Neutrophil (primary cell): Measurements from ENCODE around the gene HSPA2.

ENCODE experiments used
- H3K27ac ChIP-seq: fragments of 200-600 bp; sonication (generic); 2 replicates; pipeline ENCODE4 v1.5.1; 2016; ENCODE audit warnings: mild to moderate bottlenecking, moderate library complexity
- H3K27me3 ChIP-seq: fragments of 200-600 bp; sonication (generic); 2 replicates; pipeline ENCODE4 v1.6.0; 2016; ENCODE audit warnings: mild to moderate bottlenecking
- H3K36me3 ChIP-seq: fragments of 200-600 bp; sonication (generic); 2 replicates; pipeline ENCODE4 v1.5.1; 2017
- H3K4me1 ChIP-seq, 2 experiments: fragments of 200-600 bp in 1 of 2; sonication (generic) in 1 of 2; 1 replicate in 1 of 2; 2 replicates in 1 of 2; pipeline versions ENCODE4 v1.5.1 to v1.6.1; 2013 to 2016; ENCODE audit warnings: low read depth in 1 of 2, low read length in 1 of 2, mild to moderate bottlenecking in 1 of 2, moderate library complexity in 1 of 2; ENCODE audit not compliant: control insufficient read depth in 1 of 2, insufficient read depth in 1 of 2
- H3K4me3 ChIP-seq, 2 experiments: fragments of 200-600 bp in 1 of 2; sonication (generic) in 1 of 2; 1 replicate in 1 of 2; 2 replicates in 1 of 2; pipeline ENCODE4 v1.5.1; 2013 to 2016; ENCODE audit warnings: low read depth in 1 of 2, low read length in 1 of 2, mild to moderate bottlenecking in 1 of 2, moderate library complexity in 1 of 2
- H3K9me3 ChIP-seq: fragments of 200-600 bp; sonication (generic); 2 replicates; pipeline ENCODE4 v1.5.1; 2016
- TF ChIP-seq, protein P1 (sequence below): fragments of 200-600 bp; sonication (generic); IDR thresholded peaks from 2 replicates; pipeline ENCODE4 v1.5.1; 2016; ENCODE audit warnings: antibody characterized with exemption

HSPA2 gene

DNA sequence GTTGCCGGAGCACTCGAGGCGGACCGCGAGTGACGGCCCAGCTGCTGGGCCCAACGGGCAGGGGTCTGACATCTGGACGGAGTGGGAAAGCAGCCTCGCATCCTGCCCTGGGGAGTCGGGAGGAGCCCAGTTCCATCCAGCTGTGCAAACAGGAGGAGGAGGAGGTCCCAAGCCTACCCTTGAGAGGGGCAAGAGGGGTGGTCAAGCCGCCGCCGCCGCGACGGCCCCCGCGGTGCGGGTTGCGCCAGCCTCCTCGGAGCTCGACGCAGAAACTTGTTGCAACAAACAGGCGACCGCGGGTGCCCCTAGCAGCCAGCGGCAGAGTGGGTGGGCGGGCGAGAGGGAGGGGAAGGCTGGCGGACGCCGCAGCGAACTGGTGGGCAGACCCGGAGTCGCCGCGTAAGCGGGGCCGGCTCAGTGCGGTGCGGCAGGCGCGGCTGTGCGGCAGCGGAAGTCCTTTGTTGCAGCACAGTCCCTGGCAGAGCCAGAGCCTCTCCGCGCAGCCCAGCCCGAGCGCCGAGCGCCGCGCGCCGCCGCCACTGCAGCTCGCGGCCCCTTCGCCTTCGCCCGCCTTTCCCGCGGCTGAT is 36.1 kb upstream of the HSPA2 start, which contains the start of gene ZBTB1:
Gene ZBTB1, plus strand, starts transcription at position 461 of the 587 bp plus-strand sequence. CDS start 16,735 bp downstream, outside the sequence.
- H3K27ac ChIP-seq: peak within 1 kb of the TSS; percentile 98
- H3K4me1 ChIP-seq: peaks cover 24 to 38% of the 10 kb centered on the region in 2 experiments

DNA sequence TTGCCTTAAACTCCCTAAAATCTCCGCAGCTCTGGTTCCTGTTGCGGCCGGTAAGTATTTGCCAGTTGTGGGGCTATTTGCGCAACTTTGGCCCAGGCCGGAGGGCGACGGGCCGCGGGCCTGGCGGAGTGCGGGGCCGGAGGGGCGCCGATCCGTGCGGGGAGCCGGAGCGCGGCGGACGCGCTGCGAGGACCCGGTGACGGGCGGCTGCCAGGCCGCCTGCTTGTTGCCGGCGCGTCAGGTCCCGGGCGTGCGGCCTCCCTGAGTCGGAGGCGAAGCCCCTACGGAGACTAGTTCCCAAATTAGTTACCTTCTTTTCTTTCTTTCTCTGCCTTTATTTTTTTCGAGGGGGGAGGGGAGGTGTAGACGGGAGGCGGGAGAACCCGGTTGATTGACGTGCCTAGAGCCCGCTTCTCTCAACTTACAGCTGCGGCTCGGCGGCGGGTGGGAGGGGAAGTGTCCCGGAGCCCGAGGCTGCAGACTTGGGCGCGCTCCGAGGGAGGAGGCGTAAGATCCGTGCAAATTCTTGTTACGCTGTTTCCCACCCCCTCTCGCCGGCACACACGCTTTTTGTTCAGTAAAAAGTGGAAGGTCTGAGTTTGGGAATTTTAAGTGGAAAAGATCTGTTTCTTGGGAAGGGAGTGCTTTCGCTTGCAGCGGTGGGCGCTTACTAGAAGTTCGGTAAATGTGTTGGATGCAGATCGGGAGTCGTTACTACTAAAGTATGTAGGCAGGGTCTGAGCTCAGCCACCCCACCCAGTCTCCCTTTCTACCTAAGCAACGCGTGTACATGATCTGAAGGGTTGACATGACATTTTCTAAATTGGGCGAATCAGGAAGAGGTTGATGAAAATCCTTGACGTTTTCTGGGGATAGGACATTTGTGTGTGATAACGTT is 35.4 kb upstream of the HSPA2 start:
- Histone ChIP-seq H3K27me3 (peaks cover 22% of the 10 kb centered on the region), H3K9me3 (no peaks in the 10 kb centered on the region), H3K4me1 (peaks cover 24 to 38% of the 10 kb centered on the region in 2 experiments), H3K27ac (peak overlapping the region; percentile 98), H3K4me3 (peak overlapping the region; percentile 89 to 93), H3K36me3 (no peaks in the 10 kb centered on the region)
- TF ChIP-seq, protein P1, sequence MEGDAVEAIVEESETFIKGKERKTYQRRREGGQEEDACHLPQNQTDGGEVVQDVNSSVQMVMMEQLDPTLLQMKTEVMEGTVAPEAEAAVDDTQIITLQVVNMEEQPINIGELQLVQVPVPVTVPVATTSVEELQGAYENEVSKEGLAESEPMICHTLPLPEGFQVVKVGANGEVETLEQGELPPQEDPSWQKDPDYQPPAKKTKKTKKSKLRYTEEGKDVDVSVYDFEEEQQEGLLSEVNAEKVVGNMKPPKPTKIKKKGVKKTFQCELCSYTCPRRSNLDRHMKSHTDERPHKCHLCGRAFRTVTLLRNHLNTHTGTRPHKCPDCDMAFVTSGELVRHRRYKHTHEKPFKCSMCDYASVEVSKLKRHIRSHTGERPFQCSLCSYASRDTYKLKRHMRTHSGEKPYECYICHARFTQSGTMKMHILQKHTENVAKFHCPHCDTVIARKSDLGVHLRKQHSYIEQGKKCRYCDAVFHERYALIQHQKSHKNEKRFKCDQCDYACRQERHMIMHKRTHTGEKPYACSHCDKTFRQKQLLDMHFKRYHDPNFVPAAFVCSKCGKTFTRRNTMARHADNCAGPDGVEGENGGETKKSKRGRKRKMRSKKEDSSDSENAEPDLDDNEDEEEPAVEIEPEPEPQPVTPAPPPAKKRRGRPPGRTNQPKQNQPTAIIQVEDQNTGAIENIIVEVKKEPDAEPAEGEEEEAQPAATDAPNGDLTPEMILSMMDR: no peak

More for the DNA sequence above, 36.1 kb upstream of the HSPA2 start, which contains the start of gene ZBTB1:
- H3K27me3 ChIP-seq: peaks cover 22% of the 10 kb centered on the region
- TF ChIP-seq, protein P1: no peak
- H3K4me3 ChIP-seq: peak within 1 kb of the TSS; percentile 89 to 93
- H3K9me3 ChIP-seq: no peaks in the 10 kb centered on the region
- no peaks in the 10 kb centered on the region for H3K36me3 ChIP-seq

DNA sequence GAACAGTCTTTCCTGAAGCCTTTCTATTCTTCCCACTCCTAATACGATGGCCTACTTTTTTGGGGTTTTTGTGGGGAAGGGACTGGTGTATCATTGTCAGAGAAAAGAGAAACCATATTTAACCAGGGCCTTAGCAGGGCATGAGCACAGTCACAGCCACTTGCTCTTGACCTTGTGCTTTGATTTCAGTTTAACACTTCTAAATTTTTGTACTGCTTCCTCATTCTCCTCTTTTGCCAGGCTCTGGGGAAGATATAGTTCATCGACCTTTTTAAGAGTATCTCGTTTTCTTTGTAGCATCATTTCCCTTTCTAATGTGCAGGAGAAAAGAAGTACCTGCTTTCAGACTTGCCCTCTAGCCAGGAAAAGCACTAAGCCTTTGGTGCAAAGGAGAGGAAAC is 33.8 kb upstream of the HSPA2 start:
- Histone ChIP-seq H3K4me1 (peaks cover 35 to 52% of the 10 kb centered on the region in 2 experiments), H3K4me3 (no peak overlapping the region), H3K36me3 (no peaks in the 10 kb centered on the region), H3K27ac (peak overlapping the region; percentile 36), H3K27me3 (peaks cover 14% of the 10 kb centered on the region), H3K9me3 (no peaks in the 10 kb centered on the region)
- TF ChIP-seq, protein P1: no peak

DNA sequence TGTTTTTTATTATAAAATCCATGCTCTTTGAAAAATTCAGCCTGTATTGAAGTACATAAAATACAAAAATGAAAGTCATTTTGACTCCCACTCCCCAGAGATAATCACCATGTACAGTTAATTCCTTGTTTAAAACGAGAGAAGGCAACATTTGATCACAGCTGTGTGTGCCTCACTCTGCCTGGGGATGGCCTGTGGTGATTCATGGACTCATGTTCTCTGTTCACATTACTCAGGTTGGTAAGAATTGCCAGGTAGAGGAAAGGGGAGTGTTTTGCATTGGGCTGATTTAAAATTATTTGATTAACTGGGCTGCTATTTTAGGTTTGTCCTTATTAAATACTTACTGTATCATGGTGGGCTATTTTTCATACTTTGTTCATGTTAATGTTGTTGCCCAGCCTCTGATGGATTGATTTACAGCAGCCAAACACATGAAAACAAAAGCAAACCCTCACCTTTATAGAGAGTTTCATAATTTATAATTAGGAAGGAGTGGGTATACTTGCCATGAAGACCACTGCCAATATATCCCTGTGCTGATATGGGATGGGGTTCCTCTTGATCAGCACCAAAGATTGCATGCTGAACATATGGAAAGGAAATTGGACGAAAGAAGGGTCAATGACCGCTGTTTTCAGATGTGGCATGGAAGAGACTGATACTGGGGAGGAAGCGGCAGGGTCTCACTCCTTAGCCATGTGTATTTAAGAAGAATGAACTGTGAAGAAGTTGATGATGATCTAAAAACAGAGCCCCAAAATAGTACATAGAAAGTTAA is 33.0 kb upstream of the HSPA2 start:
- H3K4me1 ChIP-seq: peaks cover 34 to 54% of the 10 kb centered on the region in 2 experiments
- no peaks in the 10 kb centered on the region for H3K9me3 ChIP-seq
- H3K27me3 ChIP-seq: peaks cover 6% of the 10 kb centered on the region
- no peak overlapping the region for H3K27ac ChIP-seq
- no peak overlapping the region for H3K4me3 ChIP-seq
- no peaks in the 10 kb centered on the region for H3K36me3 ChIP-seq
- TF ChIP-seq, protein P1: no peak

DNA sequence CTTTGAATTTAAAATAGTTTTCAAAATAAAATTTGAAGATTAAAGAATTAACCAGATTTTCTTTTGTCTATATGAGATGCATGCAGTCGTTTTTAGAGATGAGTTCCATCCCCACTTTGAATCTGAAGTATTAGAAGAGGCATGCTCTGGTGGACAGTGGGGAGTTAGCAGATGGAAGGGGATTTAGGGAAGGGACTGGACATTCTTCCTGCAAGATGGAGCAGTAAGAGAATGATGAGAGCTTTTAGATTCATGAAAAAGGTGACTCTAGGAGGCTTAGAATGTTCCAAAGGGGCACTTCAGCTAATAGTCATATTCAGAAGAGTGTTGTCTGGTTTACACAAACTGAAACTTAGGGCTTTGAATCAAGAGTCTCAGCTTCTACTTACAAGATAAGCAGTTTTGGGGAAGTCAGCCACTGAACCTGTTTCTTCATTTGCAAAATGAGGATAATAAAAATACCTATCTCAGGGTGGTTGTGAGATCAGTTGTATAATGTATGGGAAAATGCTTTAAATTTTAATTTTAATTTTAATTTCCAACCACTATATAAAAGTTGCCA is 32.2 kb upstream of the HSPA2 start:
- peaks cover 27 to 47% of the 10 kb centered on the region in 2 experiments for H3K4me1 ChIP-seq
- TF ChIP-seq, protein P1: no peak
- no peaks in the 10 kb centered on the region for H3K9me3 ChIP-seq
- H3K27ac ChIP-seq: no peak overlapping the region
- no peaks in the 10 kb centered on the region for H3K27me3 ChIP-seq
- H3K36me3 ChIP-seq: no peaks in the 10 kb centered on the region
- no peak overlapping the region for H3K4me3 ChIP-seq
